Left ventricle myocardium superior (tissue), 1 donor: ENCODE results near the gene IFNK. TPM values are rescaled to one million over a fixed set of nuclear protein-coding genes. Genes with fewer than 3 reads are reported as not detected.

Experiments used
- ATAC-seq: fragments of 200-7000 bp; cut with Tn5 transposase; one replicate; pipeline ENCODE4 v1.9.1; 2020; ENCODE audit warnings: mild to moderate bottlenecking, moderate library complexity
- DNase-seq: peaks from one replicate; pipeline ENCODE4 v3.0.0-alpha.2; 2020
- intact Hi-C: fragments of 100-400 bp; cut with micrococcal nuclease; formaldehyde crosslinking; loops from one replicate; pipeline ENCODE4 v1.11.0; 2022
- total RNA-seq: library from RNA; stranded (reverse); fragmentation: NEBNext Ultra II Directional; extraction: Animal tissue kit (Norgen Biotek cat#: 25700); gene quantifications from one replicate; pipeline ENCODE4 v1.2.1, GENCODE V29; 2021
- donor health status: DM: no; HTN: yes; CAD: no; lungs with severe emphysema.

The IFNK gene
- total RNA-seq, 1 donor from 2014 or later: not detected

- DNase-seq: no peak
- ATAC-seq: no peak
- intact Hi-C loops: no loop called here
Observed at GRCh38 chr9:27505744-27506161, 18.3 kb upstream of the IFNK start.

- no peak for ATAC-seq
- intact Hi-C loops: no loop called here
- DNase-seq: no peak
Observed at GRCh38 chr9:27506981-27507380, 17.1 kb upstream of the IFNK start.

- DNase-seq: no peak
- intact Hi-C loops: no loop called here
- ATAC-seq: no peak
Observed at GRCh38 chr9:27510780-27511179, 13.3 kb upstream of the IFNK start.

- DNase-seq (no peak), ATAC-seq (no peak)
- intact Hi-C loops: no loop called here
Observed at GRCh38 chr9:27511771-27512170, 12.3 kb upstream of the IFNK start.

GRCh38 chr9:27514551-27514950, 9.5 kb upstream of the IFNK start:
- intact Hi-C loops: no loop called here
- ATAC-seq: peak; percentile 77
- no peak for DNase-seq

DNA sequence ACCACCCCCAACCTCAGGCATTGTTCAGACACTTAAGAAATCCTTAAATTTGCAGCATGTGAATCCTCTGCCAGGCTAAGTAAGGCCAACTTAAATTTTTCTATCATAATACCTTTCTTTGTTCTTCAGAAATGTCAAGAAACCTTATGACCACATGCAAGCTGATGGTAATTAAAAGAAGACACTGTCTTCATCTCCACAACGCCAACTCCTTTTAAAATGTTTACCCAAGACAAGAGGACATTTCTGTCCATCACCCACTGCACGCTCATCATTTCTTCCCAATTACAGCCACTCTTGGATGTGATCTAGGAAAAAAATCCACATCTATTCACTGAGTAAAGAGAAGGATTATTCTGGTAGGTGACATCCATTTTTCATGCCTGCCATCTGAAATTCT, 6.1 kb upstream of the IFNK start:
- no peak for ATAC-seq
- no peak for DNase-seq
- intact Hi-C loops: no loop called here

DNA sequence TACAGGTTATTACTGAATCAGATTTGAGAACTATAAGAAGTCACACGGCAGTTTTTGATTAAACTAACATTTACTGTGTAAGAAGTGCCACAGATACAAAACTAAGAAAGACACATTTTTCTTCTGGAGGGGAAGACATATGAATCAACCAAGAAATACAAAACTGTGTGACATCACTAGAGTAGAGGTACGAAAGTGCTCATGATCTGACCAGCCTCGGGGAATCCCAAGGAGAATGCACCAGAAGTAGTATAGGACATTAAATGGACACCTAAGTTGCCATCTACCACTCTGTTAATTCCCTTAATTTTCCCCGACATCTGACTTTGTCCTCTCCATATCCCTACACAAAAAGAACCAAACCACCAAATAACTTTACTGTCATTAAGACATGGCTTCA, 5.3 kb upstream of the IFNK start:
- DNase-seq: no peak
- intact Hi-C loops: no loop called here
- no peak for ATAC-seq

DNA sequence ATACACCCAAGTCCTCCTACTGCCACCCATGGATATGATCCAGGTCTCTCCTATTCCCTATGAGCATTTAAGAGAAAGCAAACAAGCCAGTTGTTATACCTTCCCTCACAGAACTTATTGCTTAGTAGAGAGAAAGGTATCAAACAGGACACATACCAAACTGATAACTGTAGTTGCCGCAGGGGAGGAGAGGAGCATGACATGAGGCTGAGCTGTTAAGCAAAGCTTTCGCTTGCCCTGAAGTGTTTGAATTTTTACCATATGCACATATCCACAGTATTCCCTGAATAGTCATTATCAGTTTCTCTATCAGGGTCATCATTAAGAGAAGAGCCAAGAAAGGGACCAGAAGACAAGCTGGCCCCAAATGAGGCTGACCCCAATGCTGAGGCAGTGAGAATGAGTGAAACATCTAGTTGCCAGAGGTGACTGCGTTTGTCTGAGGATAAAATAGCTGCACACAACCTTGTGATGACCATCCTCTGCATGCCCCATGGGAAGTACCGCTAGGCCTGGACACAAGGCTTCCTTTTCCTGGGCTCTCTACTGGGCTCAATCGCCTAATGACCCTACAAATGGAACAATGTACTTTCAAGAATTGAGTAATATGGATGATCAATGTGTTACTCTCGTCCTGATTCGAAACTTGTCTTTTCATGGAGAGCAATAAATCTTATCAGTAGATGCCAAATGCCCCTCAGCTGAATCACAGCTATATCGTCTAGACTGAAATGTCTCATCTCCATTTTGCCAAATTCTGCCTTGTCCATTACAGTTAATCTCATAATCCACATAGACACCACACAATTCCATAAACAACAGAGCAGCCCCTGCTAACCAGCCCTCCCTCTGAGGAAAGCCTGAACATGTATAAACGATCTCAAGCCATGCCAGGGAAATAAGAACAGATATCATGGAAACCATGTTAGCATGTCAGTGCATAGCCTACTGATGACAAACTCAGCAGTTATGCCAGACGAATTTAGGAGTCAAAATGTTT, 4.3 kb upstream of the IFNK start:
- intact Hi-C loops: no loop called here
- no peak for DNase-seq

DNA sequence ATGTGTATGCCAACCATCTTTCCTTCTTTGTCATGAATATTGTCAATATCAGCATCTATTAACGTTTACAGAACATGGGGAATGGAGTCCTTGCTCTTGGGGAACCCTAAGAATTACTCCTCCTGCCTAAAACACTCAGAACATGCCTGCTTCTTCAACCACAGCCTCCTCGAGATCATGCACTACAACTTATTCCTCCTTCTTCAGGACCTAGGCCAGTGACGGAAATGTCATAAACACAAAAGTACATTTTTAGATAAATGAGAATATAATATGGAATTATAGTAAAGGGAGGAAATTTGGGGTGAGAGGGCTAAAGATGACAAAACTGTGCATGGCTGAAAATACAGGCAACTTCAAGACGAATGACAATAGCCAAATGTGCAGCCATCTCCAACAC, 3.1 kb upstream of the IFNK start:
- DNase-seq (no peak), ATAC-seq (no peak)
- intact Hi-C loops: no loop called here

More for the DNA sequence above, 4.3 kb upstream of the IFNK start:
- no peak for ATAC-seq

DNA sequence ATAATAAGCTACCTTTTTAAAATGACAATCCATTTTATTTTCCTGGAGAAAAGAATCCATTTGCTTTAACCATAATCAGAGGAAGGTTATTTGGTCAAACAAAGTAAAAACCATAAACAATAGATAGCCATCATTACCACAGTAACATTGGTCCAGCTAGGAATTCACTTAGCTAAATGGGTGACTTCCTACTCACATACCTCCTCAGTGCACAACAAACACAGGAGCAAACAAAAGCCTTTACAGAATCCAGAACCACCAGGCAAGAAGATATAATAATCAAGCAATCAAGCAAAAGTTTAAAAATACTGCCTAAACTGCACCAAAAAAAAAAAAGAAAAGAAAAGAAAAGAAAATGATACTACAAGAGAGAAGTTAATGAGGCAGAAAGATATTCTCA, 949 bp upstream of the IFNK start:
- intact Hi-C loops: no loop called here
- DNase-seq (no peak), ATAC-seq (no peak)

- intact Hi-C loops: no loop called here
- ATAC-seq (peak; percentile 2), DNase-seq (no peak)
Observed at GRCh38 chr9:27527702-27528075, 3.6 kb downstream of the IFNK start.

GRCh38 chr9:27528076-27528885, 4.2 kb downstream of the IFNK start:
- intact Hi-C loops: no loop called here
- peak; percentile 86 for ATAC-seq
- DNase-seq: peak; percentile 80

DNA sequence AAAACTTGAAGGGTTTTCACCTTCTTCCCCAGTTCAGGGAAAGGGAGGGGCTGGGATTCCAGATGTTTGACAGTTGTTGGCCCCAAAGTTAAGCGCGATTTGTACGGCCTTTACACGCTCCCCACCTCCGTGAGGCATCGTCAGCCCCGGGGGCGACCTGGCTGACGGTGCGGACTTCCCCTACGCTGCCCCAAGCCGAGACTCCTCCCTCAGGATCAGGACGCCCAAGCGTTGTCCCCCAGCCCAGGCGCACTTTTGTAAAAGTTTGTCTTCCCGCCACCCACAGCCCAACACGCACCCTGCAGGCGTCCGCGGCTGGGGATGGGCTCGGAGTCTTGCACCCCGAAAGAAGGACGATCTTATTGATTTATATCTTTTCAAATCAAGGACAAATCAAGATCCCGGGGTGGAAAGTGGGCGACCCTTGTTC, 4.8 kb downstream of the IFNK start:
- DNase-seq: peak; percentile 54
- ATAC-seq: peak; percentile 76

GRCh38 chr9:27529316-27530278, 5.5 kb downstream of the IFNK start, which contains the start of gene MOB3B:
Gene MOB3B, minus strand, starts transcription at chr9:27529814. Its CDS starts 74,264 bp downstream, at chr9:27455550.
- intact Hi-C loops: loop anchor here (5.0 kb wide), 2 partner anchors 132 to 197 kb away; no protein-coding TSS in a partner anchor
- peak; percentile 93 for ATAC-seq
- DNase-seq: peak; percentile 92

More for the DNA sequence above, 4.8 kb downstream of the IFNK start:
- intact Hi-C loops: no loop called here

- ATAC-seq: no peak
- DNase-seq: no peak
- intact Hi-C loops: loop anchor here (5.0 kb wide), 2 partner anchors 134 to 199 kb away; no protein-coding TSS in a partner anchor
Observed at GRCh38 chr9:27530915-27531755, 7.0 kb downstream of the IFNK start.

DNA sequence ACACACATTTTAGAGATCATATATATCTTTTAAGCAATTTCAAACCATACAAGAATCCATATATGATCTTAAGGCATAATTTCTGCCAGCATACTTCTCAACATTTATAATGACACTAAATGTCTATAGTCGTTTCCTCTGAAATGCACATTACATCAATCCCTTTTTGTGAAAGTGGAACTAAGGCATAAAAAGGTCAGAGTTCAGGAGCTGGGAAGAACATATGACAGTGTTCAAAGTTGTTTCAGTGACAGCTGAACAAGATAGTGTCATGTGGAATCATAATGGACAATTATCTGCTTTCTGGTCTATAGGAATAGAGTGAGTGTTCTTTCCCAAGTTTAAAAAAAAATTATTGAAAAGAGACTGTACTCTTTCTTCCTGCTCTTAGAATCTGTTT, 8.0 kb downstream of the IFNK start:
- DNase-seq (no peak), ATAC-seq (no peak)
- intact Hi-C loops: loop anchor here (5.0 kb wide), 2 partner anchors 135 to 200 kb away; no protein-coding TSS in a partner anchor

GRCh38 chr9:27533311-27533710, 9.2 kb downstream of the IFNK start:
- intact Hi-C loops: loop anchor here (5.0 kb wide), 2 partner anchors 136 to 201 kb away; no protein-coding TSS in a partner anchor
- ATAC-seq: no peak
- no peak for DNase-seq

DNA sequence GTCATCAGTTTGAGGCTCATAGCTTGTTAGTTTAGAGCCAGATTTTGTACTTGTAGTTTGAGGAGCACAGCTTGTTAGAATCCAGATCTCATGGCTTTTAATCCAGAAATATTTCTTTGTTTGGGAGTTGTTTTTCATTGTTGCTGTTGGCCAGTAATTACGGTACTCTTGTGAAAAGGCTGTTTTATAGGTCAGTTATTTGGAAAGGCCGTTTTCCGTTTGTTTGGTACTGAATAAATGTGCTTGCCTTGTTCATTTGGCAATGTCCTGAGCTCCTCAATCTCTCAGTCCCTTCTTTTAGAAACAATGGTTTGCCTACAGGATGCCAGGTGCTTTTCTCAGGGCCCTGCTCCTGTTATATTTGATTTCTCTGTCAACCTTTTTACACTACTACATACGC, 10.0 kb downstream of the IFNK start:
- intact Hi-C loops: loop anchor here (5.0 kb wide), 2 partner anchors 137 to 202 kb away; no protein-coding TSS in a partner anchor
- no peak for ATAC-seq
- no peak for DNase-seq
